Adipose tissue (tissue), 3 donors: Measurements from ENCODE around the gene ZNRF3. TPM values are rescaled to one million over a fixed set of nuclear protein-coding genes. Genes with fewer than 3 reads are reported as not detected.
"Not testable (repeated sequence)": the region's sequence is repeated elsewhere in the genome, so short reads cannot be mapped to it uniquely, and the experiment has no call there.

ENCODE experiments used
- H3K27ac ChIP-seq: one replicate; pipeline ENCODE4 v1.5.1; 2013; ENCODE audit warnings: low read depth, low read length
- WGBS, 3 donors: extraction: QIAGEN DNeasy Blood & Tissue Kit; methylation state at CpG; one replicate each; pipeline ENCODE4 v1.1.7; 2013; 5-methylcytosine and 5-hydroxymethylcytosine counted together
- polyA plus RNA-seq, 3 donors: library from polyadenylated mRNA; stranded (reverse); fragments of 200-250 nt; gene quantifications; one replicate each; pipeline ENCODE4 v1.2.3, GENCODE V29; 2013
- donor health status: healthy with polysubstance abuse.
- donor health status: Bipolar disorder and iron deficiency.
- donor health status: healthy.

ZNRF3 gene
- polyA plus RNA-seq, 3 donors: 1.2 to 3.9 (median 2.5) TPM

GRCh38 chr22:28882545-28882877 lies 861 bp upstream of the ZNRF3 start:
- no peak overlapping the region for H3K27ac ChIP-seq
- WGBS, 3 donors: 2 to 6% (median 6%) methylated on average over 5 of the region's 5 CpGs

- 0 to 1% (median 0%) methylated on average over 5 to 48 of the region's 48 CpGs for WGBS, 3 donors
Observed at GRCh38 chr22:28883657-28883916, 215 bp downstream of the ZNRF3 start.

GRCh38 chr22:28883917-28884746 lies 760 bp downstream of the ZNRF3 start:
- WGBS, 3 donors: 6 to 9% (median 7%) methylated on average over 54 to 77 of the region's 78 CpGs
- no peak overlapping the region for H3K27ac ChIP-seq

More at GRCh38 chr22:28883657-28883916, 215 bp downstream of the ZNRF3 start:
- no peak overlapping the region for H3K27ac ChIP-seq

DNA sequence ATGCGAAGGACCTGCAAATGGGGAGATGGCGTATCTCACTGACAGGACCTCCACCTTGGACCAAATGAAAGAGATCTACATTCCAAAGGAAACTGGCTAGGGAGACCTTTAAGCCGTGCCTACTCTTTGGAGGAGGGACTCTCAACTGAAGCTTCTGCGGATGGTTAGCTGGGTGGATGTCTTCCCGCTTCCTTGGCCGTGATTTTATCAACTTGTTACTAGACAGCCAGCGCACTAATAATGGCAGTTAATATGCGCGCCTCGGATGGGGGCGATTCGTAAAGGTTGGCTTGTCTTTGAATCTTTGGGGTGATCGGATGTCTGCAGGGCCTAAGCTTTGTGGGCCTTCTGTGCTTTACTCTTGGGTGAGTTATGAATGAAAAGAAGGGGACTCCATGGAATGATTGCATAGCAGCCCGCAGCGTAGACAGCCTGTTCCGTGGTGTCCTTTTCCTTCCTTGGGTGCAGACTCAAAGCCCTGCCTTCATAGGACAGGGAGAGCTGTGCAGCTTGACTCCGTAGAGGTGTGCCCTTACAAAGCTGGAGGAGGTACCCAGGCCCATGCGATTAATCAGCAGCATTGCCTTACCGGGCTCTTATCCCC lies 1.5 kb downstream of the ZNRF3 start:
- WGBS, 3 donors: 58 to 77% (median 74%) methylated on average over 19 of the region's 19 CpGs
- no peak overlapping the region for H3K27ac ChIP-seq

DNA sequence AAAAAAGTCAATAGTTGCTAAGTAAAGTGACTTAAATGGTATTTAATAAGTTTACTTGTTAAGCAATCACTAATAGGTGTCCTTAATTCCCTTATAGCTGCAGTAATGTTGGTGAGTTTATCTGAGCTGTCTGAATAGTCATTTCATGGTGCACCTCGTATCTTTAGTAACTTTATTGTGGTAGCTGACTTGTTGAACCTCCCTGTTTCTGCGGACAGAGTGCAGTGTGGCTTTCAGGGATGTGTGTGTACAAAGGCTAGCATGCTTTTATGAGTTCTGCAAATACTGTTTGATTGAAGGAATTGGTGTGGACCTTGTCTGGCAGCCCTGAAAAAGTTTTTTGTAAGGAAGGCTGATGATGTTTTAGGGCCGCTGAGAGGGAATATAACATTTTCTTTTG lies 2.6 kb downstream of the ZNRF3 start:
- WGBS, 3 donors: 37 to 86% (median 82%) methylated on average over 3 of the region's 3 CpGs
- no peak overlapping the region for H3K27ac ChIP-seq

GRCh38 chr22:28886679-28887078 lies 3.3 kb downstream of the ZNRF3 start:
- not testable (repeated sequence) for H3K27ac ChIP-seq
- 71 to 98% (median 90%) methylated on average over 4 of the region's 4 CpGs for WGBS, 3 donors

DNA sequence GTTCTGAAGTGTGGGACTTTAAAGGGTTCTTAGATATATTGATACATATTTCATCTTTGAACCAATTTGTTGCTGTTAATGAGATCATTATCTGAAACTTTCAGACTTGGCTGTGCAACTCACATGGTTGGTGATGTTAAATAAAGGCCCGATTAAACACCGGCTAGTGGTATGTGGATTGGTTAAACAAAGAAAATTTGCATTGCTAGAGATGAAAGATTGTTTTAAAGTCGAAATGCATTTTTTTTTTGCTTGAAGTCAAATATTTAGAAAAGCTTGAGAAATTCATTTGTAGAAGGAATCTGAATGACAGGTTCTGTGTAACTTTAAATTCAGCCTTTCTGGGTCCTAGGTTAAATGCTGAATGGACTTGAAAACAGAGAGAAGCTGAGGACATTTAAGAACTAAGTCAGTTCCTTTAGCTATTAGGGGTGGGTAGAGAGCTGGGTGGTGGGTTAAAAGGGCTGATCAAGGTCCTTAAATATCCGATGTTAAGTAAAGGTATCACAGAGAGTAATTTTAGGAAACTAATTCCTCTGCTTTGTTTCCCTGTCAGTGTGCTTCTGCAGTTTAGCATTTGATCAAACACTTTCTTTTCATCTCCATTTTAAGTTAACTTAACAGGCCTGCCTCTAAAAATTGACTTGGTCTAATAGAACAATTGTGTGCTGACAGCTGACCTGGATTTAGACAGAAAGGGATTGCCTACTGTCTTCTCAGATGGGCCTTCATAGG lies 4.5 kb downstream of the ZNRF3 start:
- 33 to 89% (median 85%) methylated on average over 4 of the region's 4 CpGs for WGBS, 3 donors
- H3K27ac ChIP-seq: no peak overlapping the region

DNA sequence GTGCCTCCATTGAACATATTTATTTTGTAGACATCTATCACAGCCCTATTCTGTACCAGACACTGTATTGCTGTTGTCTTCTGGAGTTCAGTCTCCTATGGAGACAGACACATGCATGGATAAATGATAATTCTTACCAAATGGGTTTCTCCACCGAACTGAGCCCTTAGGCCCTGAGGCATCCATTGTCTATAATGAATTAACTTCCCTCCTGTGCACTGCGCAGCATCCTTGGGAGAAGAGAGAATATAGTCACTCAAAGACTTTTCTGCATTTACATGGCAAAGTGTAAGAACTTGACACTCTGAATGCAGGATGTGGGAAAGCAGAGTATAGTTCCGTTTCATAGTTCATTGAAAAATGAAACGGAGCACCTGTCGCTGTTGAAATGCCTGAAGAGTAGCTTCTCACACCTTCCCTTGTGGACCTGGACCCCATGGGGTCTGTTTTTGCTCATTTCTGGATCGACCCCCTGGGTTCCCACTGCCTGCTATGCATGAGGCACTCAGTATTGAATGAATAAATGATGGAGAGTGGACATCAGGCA lies 6.2 kb downstream of the ZNRF3 start:
- H3K27ac ChIP-seq: no peak overlapping the region
- 85 to 93% (median 87%) methylated on average over 6 of the region's 6 CpGs for WGBS, 3 donors

DNA sequence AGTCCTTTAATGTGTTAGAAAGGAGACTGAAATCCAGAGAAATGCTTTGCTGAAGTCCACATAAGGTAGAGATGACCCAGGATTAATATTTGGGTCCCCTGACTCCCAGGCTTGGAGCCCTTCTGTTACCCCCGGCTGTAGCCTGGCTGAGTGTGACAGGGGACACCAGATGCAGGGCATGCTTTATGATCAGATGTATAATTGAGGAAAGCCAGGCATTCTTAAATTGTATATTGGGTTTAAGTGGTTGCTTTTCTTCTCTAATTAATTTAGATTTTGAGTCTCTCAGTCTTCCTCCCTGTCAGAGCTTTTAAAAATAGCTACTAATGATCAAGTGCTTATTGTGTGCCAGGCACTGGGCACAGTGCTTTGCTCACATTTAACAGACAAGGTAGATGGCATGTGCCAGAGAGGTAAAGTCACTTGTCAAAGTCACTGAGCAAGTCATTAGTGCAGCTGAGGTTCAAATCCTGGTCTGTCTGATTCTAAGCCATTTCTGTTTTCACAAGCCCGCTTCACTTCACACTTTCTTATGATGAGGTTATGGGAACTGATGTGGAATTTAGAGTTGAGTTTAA lies 7.9 kb downstream of the ZNRF3 start:
- H3K27ac ChIP-seq: no peak overlapping the region
- WGBS, 3 donors: 85 to 95% (median 95%) methylated on average over 2 of the region's 2 CpGs

- 49 to 81% (median 80%) methylated on average over 5 of the region's 5 CpGs for WGBS, 3 donors
Observed at GRCh38 chr22:28892175-28892731, 8.9 kb downstream of the ZNRF3 start.

GRCh38 chr22:28893810-28894209 lies 10.4 kb downstream of the ZNRF3 start:
- 79 to 93% (median 83%) methylated on average over 4 of the region's 4 CpGs for whole genome bisulfite sequencing, 3 donors
- H3K27ac ChIP-seq: no peak overlapping the region

More at GRCh38 chr22:28892175-28892731, 8.9 kb downstream of the ZNRF3 start:
- H3K27ac ChIP-seq: no peak overlapping the region

- WGBS, 3 donors: 52 to 80% (median 66%) methylated on average over 8 of the region's 8 CpGs
- no peak overlapping the region for H3K27ac ChIP-seq
Observed at GRCh38 chr22:28894334-28894733, 11.0 kb downstream of the ZNRF3 start.

- H3K27ac ChIP-seq: no peak overlapping the region
- 65 to 89% (median 77%) methylated on average over 3 of the region's 3 CpGs for WGBS, 3 donors
Observed at GRCh38 chr22:28894807-28895206, 11.4 kb downstream of the ZNRF3 start.

GRCh38 chr22:28896611-28897010 lies 13.2 kb downstream of the ZNRF3 start:
- H3K27ac ChIP-seq: no peak overlapping the region
- WGBS, 3 donors: 88 to 91% (median 91%) methylated on average over 2 of the region's 2 CpGs

DNA sequence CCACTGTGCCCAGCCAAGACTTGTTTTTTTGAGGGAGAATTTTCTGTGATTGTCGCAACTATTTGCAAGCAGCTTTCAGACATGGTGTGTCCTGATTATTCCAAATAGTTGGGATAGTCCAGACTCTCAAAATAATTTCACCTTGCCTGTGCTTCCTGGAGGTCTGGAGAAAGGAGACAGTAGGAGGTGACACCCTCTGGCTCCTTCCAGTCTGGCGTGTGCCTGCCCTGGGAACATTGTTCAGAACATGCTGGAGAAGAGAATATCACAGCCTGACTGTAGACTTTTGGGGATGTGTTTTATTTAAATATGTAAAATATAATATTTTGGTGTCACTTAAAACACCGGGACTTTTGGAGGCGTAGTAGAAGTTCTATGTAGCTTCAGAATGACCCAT lies 14.9 kb downstream of the ZNRF3 start:
- H3K27ac ChIP-seq: no peak overlapping the region
- WGBS, 3 donors: 87 to 96% (median 92%) methylated on average over 4 of the region's 4 CpGs

- WGBS, 3 donors: 58 to 82% (median 59%) methylated on average over 9 of the region's 9 CpGs
Observed at GRCh38 chr22:28899199-28899853, 16.0 kb downstream of the ZNRF3 start.

GRCh38 chr22:28900379-28900925 lies 17.1 kb downstream of the ZNRF3 start:
- no peak overlapping the region for H3K27ac ChIP-seq
- WGBS, 3 donors: 85 to 91% (median 90%) methylated on average over 4 of the region's 4 CpGs

More at GRCh38 chr22:28899199-28899853, 16.0 kb downstream of the ZNRF3 start:
- no peak overlapping the region for H3K27ac ChIP-seq

DNA sequence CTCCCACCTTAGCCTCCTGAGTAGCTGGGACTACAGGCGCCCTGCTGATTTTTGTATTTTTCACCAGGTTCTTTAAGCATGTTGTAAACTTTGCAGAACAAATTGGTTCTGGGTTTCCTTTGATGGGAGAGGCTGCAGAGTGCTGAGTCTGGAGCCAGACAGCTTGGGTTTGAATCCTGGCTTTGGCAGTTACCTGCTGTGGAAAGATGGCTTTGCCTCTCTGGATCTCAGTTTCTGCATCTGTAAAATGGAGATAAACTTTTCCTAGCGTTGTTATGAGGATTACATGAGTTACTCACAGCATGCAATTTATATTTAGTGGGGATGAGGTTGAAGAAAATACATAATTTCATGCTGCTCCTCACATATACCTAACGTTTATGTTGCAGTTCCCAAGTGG lies 19.1 kb downstream of the ZNRF3 start:
- 85 to 91% (median 89%) methylated on average over 3 of the region's 3 CpGs for WGBS, 3 donors
- H3K27ac ChIP-seq: no peak overlapping the region
